Suprapubic skin (tissue), 4 donors: Measurements from ENCODE around the gene STX16.

Experiments used
- EP300 ChIP-seq: sonication (generic); formaldehyde crosslinking; IDR thresholded peaks from one replicate; pipeline ENCODE4 v1.6.1; 2017; ENCODE audit warnings: antibody characterized with exemption
- POLR2AphosphoS5 ChIP-seq, 3 donors: sonication (generic); formaldehyde crosslinking; IDR thresholded peaks; one replicate each; pipeline ENCODE4 v1.6.1; 2017; ENCODE audit warnings: antibody characterized with exemption in 3 of 3
- TF ChIP-seq, protein P1 (sequence below), 2 donors: fragments of 200-600 bp in 1 of 2; fragments of 450-650 bp in 1 of 2; sonication (generic) in 1 of 2; IDR thresholded peaks; one replicate each; pipeline ENCODE4 v1.5.1; 2016 to 2019; ENCODE audit warnings: antibody characterized with exemption in 2 of 2, mild to moderate bottlenecking in 1 of 2, moderate library complexity in 1 of 2

GRCh38 chr20:58606184-58606583 is 44.9 kb upstream of the STX16 start:
- TF ChIP-seq, protein P1, sequence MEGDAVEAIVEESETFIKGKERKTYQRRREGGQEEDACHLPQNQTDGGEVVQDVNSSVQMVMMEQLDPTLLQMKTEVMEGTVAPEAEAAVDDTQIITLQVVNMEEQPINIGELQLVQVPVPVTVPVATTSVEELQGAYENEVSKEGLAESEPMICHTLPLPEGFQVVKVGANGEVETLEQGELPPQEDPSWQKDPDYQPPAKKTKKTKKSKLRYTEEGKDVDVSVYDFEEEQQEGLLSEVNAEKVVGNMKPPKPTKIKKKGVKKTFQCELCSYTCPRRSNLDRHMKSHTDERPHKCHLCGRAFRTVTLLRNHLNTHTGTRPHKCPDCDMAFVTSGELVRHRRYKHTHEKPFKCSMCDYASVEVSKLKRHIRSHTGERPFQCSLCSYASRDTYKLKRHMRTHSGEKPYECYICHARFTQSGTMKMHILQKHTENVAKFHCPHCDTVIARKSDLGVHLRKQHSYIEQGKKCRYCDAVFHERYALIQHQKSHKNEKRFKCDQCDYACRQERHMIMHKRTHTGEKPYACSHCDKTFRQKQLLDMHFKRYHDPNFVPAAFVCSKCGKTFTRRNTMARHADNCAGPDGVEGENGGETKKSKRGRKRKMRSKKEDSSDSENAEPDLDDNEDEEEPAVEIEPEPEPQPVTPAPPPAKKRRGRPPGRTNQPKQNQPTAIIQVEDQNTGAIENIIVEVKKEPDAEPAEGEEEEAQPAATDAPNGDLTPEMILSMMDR (IDR thresholded peaks at IDR 0.05) = no peak
- TF ChIP-seq EP300 = no peak
- no peak for TF ChIP-seq POLR2AphosphoS5 (IDR thresholded peaks at IDR 0.05)
